ENCODE results near the gene ZNF768. TPM values are rescaled to one million over a fixed set of nuclear protein-coding genes. Genes with fewer than 3 reads are reported as not detected.
"Not testable (repeated sequence)": the region's sequence is repeated elsewhere in the genome, so short reads cannot be mapped to it uniquely, and the experiment has no call there.

The ZNF768 gene
- total RNA-seq, 1 donor from 2014 or later, result 21.3 TPM

DNA sequence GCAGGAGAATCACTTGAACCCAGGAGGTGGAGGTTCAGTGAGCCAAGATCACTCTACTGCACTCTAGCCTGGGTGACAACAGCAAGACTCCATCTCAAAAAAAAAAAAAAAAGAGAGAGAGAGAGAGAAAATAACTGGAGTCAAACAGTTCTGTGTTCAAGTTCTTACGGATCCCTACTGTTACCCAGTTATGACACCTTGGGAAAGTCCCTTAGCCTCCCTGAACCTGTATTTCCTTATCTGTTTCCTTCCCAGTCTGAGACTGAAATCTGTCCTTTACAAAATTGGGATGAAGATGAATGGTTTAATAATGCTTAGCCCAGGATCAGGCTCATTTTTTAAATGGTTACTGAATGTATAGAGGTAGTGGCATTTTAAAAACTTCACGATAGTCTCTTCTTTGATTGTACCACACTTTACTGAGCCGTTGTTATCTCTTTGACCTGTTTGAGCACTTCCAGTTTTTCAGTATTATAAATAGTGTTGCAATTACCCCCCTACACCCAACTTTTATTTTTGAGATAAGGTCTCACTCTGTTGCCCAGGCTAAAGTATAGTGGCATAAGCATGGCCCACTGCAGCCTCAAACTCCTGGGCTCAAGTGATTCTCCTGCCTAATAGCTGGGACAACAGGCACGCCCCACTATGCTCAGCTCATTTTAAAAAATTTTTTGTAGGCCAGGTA is 17.1 kb downstream of the ZNF768 start:
- no peak for DNase-seq

DNA sequence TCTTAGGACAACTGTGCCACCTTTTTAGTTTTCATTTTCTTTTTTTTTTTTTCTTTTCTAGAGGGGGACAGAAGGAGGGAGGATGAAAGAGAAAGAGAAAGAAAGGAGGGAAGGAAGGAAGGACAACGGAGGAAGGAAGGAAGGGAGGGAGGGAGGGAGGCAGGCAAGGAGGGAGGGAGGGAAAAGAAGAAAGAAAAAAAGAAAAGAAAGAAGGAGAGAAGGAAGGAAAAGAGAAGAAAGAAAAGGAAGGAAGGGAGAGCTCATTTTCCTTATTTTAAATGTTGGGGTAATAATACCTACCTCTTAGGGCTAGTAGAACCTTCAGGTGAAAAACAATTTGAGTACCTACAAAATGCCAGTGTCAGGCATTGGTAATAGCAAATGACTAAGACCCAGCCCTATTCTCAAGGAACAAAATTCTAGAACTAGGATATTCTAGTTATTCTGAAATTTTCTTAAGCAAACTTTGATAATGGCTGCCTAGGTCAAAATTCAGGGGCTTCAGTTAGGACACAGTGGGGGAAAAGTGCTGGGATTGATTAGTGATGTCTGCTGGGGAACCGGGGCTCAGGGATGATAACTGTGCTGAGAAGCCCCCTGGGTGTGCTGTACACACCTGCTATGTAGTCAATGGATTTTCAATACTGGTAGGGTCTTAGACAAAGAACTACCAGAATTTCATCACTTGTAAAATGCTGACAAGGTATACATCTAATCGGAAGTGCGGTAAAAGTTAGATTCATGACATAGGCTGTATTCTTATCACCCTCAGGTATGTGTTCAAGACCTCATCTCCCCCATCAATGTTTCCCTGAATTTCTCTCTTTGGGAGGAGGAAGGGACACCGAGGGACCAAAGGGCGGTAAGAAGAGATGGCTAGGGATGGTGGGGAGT is 22.7 kb downstream of the ZNF768 start:
- no peak for DNase-seq

DNA sequence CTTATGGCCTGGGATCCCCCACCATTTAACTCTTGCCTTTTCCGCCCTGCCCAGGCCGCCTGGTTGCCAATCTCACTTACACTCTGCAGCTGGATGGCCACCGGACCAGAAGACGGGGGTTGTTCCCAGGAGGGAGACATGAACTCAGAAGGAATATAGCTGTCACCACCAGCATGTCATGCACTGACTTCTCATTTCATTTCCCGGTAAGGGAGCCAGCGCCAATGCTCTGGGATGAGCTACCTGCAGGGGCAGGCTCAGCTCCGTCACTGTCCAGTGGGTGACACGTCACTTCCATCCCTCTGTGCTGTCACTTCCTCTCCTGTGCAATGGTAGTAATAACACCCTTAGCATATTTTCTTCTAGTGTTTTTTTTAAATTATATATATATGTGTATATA is 27.1 kb downstream of the ZNF768 start:
- no peak for DNase-seq

DNA sequence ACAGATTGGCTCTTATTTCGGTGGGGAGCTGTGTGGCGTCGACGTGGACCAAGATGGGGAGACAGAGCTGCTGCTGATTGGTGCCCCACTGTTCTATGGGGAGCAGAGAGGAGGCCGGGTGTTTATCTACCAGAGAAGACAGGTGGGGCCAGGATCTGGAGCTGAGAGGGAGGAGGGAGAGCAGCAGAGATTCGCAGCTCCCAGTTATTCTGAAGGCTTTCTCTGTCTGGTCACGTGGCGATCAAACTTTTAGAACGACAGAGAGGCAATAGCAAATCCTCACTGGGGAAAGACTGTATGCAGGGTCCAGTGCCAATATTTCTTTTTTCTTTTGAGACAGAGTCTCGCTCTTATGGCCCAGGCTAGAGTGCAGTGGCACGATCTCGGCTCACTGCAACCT is 31.7 kb downstream of the ZNF768 start:
- no peak for DNase-seq

DNA sequence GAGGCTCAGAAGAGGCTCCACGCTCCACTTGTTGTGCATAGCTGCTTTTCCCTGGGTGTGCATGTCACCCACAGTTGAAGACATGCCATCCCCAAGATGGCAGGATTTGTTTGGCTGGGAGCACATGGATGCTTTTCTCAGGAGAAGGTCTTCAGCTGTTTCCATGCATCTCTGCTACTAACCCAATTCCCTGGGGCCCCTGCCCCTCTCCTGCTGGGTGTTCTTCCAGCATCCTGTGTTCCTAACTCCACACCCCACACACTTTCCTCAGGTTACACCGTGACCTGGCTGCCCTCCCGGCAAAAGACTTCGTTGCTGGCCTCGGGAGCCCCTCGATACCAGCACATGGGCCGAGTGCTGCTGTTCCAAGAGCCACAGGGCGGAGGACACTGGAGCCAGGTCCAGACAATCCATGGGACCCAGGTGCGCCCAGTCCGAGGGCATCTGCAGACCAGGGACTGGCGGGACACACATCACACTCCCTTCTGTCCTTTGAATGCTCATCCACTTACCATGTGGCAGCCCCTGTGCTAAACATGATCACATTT is 32.4 kb downstream of the ZNF768 start:
- no peak for DNase-seq

DNA sequence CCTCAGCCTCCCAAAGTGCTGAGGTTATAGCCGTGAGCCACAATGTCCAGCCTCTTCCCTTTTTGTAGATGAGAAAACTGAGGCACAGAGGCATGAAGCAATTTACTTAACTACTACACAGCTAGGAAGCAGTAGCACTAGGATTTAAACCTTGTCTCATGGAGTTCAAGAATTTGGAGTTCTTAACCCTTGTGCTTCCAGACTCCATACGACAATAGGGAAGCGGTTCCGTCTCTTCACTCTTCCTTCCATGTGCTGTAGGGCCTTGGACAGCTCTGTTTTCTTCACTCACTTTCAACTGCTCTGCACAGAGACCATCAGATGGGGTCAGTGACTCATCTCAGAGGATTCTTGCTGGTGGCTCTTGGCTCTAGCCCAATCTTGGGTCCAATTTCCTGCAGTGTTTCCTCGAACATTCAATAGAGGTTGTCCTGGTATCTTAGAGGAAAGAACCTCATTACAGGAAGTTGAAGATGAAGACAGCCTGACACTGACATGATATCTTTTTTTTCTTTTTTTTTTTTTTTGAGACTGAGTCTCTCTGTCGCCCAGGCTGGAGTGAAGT is 34.5 kb downstream of the ZNF768 start:
- peak; percentile 80 for DNase-seq

DNA sequence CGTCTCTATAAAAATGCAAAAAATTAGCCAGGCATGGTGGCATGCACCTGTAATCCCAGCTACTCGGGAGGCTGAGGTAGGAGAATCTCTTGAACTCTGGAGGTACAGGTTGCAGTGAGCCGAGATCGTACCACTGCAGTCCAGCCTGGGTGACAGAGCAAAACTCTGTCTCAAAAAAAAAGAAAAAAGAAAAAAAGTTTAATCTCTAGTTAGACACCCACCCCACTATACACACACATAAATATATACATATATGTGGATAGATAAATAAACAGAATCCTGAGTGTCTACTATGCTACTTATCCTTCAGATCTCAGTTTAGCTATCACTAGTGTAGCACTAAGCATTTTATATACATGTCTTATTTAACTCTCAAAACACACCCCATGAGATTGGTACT is 35.1 kb downstream of the ZNF768 start:
- DNase-seq, result no peak

DNA sequence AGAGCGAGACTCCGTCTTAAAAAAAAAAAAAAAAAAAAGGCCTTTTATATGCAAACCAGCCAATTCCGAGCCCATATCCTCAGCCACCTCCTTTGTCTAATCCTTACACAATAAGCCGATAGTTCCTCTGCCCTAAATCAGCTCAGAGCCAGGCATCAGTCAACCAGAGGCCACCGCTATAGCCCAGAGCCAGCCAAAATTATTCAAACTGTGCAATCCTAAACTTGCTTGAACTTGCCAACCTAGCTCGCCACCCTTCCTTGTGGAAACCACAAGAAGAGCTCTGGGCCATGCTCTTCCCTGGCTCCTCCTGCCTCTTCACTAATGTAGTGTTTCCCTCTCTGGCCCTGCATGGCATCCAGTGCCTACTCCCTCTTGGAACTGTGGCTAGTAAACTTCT is 36.2 kb downstream of the ZNF768 start:
- DNase-seq, result no peak

DNA sequence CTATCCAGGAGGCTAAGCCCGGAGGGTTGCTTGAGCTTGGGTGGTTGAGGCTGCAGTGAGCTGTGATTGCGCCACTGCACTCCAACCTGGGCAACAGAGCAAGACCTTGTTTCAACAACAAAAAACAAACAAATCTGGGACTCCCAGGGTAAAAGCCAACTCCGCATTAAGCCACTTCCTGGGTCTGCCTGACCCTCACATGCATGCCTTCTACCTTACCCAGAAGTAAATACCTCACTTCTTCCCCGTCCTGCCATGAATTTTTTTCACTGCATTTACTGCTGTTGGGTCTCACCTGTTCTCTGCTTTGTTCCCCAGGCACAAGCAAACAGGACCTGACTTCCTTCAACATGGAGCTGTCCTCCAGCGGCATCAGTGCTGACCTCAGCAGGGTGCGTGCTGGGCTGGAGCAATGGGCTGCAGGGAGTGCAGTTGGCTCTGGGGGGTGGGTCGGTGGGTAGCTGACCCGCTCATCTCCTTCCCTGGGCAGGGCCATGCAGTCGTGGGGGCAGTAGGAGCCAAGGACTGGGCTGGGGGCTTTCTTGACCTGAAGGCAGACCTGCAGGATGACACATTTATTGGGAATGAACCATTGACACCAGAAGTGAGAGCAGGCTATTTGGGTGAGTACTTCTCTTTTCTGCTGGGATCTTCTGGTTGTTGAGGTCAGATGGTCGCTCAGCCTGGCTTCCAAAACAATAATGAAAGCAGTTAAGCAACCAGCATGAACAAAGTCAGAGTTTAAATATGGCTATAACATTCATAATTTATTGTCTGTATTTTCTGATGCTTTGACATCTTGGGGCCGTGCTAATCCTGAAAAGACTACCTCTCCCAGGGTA is 37.4 kb downstream of the ZNF768 start:
- no peak for DNase-seq

DNA sequence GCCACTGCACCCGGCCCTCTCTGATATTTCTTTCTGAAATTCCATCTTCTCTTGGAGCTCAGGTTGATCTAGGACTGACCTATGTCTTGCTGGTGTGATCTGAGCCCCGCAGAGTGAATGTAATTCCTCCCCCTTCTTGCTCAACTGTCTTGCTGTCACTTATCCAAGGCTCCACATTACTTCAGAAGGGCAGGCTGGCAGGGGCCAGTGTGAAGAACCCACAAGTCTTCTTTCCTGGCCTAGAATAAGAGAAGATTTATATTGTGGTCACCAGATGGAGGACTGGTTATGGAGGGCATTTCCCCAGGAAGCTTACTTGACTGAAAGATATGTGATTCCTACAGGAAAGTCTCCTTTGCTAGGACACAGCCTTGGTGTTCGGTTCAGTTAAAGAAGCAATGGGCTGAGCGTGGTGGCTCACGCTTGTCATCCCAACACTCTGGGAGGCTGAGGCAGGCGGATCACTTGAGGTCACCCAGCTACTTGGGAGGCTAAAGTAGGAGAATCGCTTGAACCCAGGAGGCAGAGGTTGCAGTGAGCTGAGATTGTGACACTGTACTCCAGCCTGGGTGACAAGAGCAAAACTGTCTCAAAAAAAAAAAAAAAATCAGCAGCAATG is 40.4 kb downstream of the ZNF768 start:
- DNase-seq, result peak; percentile 47

DNA sequence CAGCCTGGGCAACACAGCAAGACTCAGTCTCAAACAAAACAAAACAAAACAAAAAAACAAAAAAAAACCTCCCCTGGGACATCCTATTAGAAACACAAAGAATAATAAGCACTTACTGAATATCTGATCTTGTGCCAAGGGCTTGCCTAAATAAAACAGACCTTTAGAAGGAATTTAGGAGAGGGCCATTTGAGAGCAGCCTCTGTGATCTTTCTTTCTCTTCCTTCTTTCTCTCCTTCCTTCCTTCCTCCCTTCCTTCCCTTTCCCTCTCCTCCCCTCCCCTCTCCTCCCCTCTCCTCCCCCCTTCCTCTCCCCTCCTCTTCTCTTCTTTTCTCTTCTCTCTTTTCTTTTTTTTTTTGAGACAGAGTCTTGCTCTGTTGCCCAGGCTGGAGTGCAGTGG is 41.5 kb downstream of the ZNF768 start:
- no peak for DNase-seq

DNA sequence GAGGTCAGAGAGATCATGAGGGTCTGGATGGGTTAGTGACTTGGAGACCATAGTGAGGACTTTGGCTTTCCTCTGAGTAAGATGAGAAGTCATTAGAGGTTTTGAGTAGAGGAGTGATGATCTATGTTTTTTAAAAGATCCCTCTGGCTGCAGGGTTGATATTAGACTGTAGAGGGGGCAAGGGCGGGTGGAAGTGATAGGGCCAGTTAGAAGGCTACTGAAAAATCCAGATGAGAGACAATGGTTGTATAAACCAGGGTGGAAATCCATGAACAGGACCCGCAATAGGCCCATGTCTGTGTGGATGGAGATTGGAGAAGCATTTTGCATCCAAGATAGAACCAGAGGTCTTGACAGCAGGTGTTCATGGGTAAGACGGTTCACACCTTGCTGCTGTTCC is 44.0 kb downstream of the ZNF768 start:
- no peak for DNase-seq

DNA sequence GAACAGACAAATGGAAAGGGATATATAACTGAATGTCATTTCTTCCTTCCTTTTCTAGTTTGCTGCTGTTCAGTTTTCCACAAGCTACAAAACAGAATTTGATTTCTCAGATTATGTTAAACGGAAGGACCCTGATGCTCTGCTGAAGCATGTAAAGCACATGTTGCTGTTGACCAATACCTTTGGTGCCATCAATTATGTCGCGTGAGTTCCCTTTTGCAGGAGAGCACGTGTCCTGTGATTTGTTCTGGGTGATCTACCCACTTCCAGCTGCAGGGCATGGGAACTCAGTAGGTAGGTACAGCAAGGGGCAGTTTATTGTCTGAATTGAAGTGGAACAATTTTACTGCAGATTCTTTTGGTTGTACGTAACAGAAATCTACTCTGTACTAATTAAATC is 45.0 kb downstream of the ZNF768 start:
- no peak for DNase-seq

DNA sequence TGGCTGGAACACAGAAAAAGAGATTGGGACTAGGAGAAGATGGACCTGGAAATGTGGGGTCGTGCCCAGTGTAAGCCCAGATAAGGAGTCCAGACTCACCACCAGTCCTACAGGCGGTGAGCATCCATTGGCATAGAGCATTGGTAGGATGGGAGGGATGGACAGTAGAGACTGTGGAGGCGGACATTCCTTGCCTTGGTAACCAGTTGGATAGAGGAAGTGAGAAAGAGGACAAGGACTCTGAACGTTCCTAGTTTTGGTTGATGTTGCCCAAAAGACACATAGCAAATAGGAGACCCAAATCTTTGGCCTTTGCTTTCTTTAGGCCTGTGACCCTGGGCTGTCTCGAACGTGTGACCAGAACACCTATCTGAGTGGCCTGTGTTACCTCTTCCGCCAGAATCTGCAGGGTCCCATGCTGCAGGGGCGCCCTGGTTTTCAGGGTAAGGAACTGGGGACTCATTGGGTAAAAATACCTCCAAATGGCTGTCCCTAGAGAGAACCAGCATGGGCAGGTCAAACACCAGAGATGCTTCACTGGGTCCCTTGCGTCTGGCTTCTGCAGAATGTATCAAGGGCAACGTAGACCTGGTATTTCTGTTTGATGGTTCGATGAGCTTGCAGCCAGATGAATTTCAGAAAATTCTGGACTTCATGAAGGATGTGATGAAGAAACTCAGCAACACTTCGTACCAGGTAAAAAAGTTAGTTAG is 47.4 kb downstream of the ZNF768 start:
- DNase-seq, result no peak

DNA sequence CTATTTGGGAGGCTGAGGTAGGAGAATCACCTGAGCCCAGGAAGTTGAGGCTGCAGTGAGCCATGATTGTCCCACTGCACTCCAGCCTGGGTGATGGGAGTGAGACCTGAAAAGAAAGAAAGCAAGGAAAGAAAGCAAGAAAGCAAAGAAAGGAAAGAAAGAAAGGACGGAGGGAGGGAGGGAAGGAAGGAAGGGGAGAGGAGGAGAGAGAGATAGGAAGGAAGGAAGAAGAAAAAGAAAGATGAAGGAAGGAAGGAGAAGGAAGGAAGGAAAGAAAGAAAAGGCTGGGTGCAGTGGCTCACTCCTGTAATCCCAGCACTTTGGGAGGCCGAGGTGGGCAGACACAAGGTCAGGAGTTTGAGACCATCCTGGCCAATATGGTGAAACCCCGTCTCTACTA is 48.6 kb downstream of the ZNF768 start:
- DNase-seq, result not testable (repeated sequence)

DNA sequence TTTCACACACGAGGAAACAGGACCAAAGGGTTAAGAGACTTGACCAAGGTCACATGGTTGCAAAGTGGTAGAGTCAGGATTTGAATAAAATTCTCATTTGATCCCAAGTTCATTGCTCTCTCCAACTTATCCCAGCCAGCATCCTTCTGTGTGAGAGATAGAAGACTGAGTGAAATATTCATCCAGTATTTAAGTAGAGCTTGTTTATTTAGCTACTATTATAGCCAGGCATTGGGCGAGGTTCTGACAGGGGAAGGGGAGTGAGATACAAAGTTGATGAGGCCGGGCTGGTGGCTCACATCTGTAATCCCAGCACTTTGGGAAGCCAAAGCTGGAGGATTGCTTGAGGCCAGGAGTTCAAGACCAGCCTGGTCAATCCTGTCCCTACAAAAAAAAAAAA is 49.4 kb downstream of the ZNF768 start:
- no peak for DNase-seq

DNA sequence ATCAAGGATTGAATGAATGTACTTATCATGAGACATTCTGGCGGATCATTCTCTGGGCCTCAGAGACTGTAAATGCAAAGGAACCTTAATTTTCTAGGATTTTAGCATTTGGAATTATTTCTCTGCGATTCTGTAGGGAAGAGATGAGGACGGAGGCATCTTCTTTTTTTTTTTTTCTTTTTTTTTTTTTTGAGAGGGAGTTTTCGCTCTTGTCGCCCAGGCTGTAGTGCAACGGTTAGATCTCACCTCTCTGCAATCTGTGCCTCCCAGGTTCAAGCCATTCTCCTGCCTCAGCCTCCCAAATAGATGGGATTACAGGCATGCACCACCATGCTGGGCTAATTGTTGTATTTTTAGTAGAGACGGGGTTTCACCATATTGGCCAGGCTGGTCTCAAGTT is 51.7 kb downstream of the ZNF768 start:
- DNase-seq, result no peak

DNA sequence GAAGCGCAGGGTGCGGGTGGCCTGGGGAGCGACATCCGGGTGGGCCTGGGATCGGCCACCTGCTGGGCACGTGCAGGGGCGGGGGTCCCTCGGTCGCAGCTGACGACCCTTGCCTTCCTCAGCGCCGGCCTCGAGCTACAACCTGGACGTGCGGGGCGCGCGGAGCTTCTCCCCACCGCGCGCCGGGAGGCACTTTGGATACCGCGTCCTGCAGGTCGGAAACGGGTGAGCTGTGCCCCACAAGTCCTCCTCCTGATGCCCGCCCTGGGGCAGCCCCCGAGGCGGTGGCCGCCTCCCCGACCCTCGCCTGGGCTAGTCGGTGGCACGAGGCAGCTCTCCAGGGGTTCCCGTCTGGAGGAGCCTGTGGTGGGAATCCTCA is 52.3 kb downstream of the ZNF768 start:
- no peak for DNase-seq

All from dermis blood vessel endothelial cell (primary cell).